K562 (cell line): Measurements from ENCODE around the gene CUL3. TPM values are rescaled to one million over a fixed set of nuclear protein-coding genes. Genes with fewer than 3 reads are reported as not detected.

Experiments
- ARID4B ChIP-seq: sonication (generic); formaldehyde crosslinking; IDR thresholded peaks from 2 replicates; pipeline ENCODE4 v1.8.0; 2022; ENCODE audit warnings: mild to moderate bottlenecking, missing genetic modification reagents
- BCLAF1 ChIP-seq, 2 experiments: fragments of 450-650 bp in 1 of 2; IDR thresholded peaks; 2 replicates each; pipeline ENCODE4 v1.6.1; 2011 to 2017; ENCODE audit warnings: low read depth in 2 of 2, antibody characterized with exemption in 1 of 2, borderline replicate concordance in 1 of 2, low read length in 1 of 2, mild to moderate bottlenecking in 1 of 2, mixed read lengths in 1 of 2; ENCODE audit not compliant: control insufficient read depth in 1 of 2
- TAF7 ChIP-seq: fragments of 450-650 bp; IDR thresholded peaks from 2 replicates; pipeline ENCODE4 v1.6.1; 2016; ENCODE audit warnings: missing genetic modification characterization, missing compliant biosample characterization
- THRA ChIP-seq: fragments of 450-650 bp; IDR thresholded peaks from 2 replicates; pipeline ENCODE4 v1.6.1; 2017; ENCODE audit warnings: mild to moderate bottlenecking, moderate library complexity
- ZNF609 ChIP-seq: sonication (generic); formaldehyde crosslinking; IDR thresholded peaks from 2 replicates; pipeline ENCODE4 v1.8.1; 2023; ENCODE audit warnings: missing genetic modification reagents, mild to moderate bottlenecking, borderline replicate concordance
- polyA plus RNA-seq, 8 experiments: library from polyadenylated mRNA; depleted of rRNA in 4 of 8; stranded (reverse) in 5 of 8; unstranded in 3 of 8; fragments of >200 nt; fragmentation: Nextera tagmentation in 2 of 8; fragmentation: Illumina TruSeq in 1 of 8; extraction: Ambion mirVana in 2 of 8; extraction: Trizol in 1 of 8; gene quantifications; 2 replicates each; pipeline versions ENCODE4 v1.2.1 to v1.2.3, GENCODE V29; 2011 to 2014; ENCODE audit warnings: inconsistent platforms in 1 of 8, missing spikeins in 1 of 8
- total RNA-seq, 7 experiments: library from RNA; depleted of rRNA in 6 of 7; stranded (reverse); fragments of >200 nt in 6 of 7; fragmentation: Illumina TruSeq in 2 of 7; extraction: Trizol in 2 of 7; gene quantifications; 2 replicates each; pipeline versions ENCODE4 v1.2.1 to v1.2.3, GENCODE V29; 2011 to 2021; ENCODE audit warnings: low replicate concordance in 1 of 7

Gene CUL3
- total and polyA plus RNA-seq, 9 of the 15 experiments (the other 6 are each of a cell fraction or from before 2014, with no cell fraction given): 31.5 to 71.9 (median 56.4) TPM

GRCh38 chr2:224472137-224472536 lies 113.0 kb downstream of the CUL3 start (continued):
- no peak for TF ChIP-seq ARID4B (CRISPR knock-in tag)
- TF ChIP-seq THRA: no peak
- TF ChIP-seq TAF7 (tag): no peak
- TF ChIP-seq ZNF609: no peak
- TF ChIP-seq BCLAF1 (IDR thresholded peaks at IDR 0.05; ENCODE audit: borderline replicate concordance in 1 of 2, control insufficient read depth in 1 of 2, low read depth in 2 of 2, low read length in 1 of 2): no peak
